Liver (tissue), 3 donors: ENCODE measurements around the gene FGF1.

ENCODE experiments used
- CTCF ChIP-seq: fragments of 150-350 bp; IDR thresholded peaks from 2 replicates; pipeline ENCODE4 v1.5.1; 2017; ENCODE audit warnings: improper control_type of control experiment, low read depth, low read length; ENCODE audit not compliant: missing input control
- EGR1 ChIP-seq, 2 donors: IDR thresholded peaks; 2 replicates each; pipeline ENCODE4 v1.6.1; 2016 to 2018; ENCODE audit warnings: antibody characterized with exemption in 2 of 2, low read depth in 2 of 2
- JUND ChIP-seq, 2 donors: IDR thresholded peaks; 2 replicates each; pipeline ENCODE4 v1.6.1; 2016; ENCODE audit warnings: antibody characterized with exemption in 2 of 2
- MAX ChIP-seq: IDR thresholded peaks from 2 replicates; pipeline ENCODE4 v1.6.1; 2016; ENCODE audit warnings: antibody characterized with exemption
- NR2F2 ChIP-seq: IDR thresholded peaks from 2 replicates; pipeline ENCODE4 v1.6.1; 2016; ENCODE audit warnings: antibody characterized with exemption
- RAD21 ChIP-seq, 2 donors: IDR thresholded peaks; 2 replicates each; pipeline ENCODE4 v1.6.1; 2016; ENCODE audit warnings: antibody characterized with exemption in 2 of 2, mild to moderate bottlenecking in 2 of 2
- YY1 ChIP-seq: IDR thresholded peaks from 2 replicates; pipeline ENCODE4 v1.6.1; 2016; ENCODE audit warnings: antibody characterized with exemption, mild to moderate bottlenecking
- donor health status: healthy.
- donor health status: healthy.

GRCh38 chr5:142663246-142663645 lies 22.6 kb downstream of the FGF1 start:
- TF ChIP-seq CTCF (no peak), JUND (IDR thresholded peaks at IDR 0.05) (no peak), YY1 (no peak), MAX (no peak), NR2F2 (no peak), RAD21 (IDR thresholded peaks at IDR 0.05) (no peak), EGR1 (IDR thresholded peaks at IDR 0.05; ENCODE audit: low read depth in 2 of 2) (no peak)
